KMS-11 (cell line): ENCODE measurements around the gene CRADD.

Experiments
- H2AFZ ChIP-seq: fragments of 200-600 bp; sonication (generic); 2 replicates; pipeline ENCODE4 v1.6.1; 2016; ENCODE audit warnings: antibody characterized with exemption, mixed run types, low read depth
- H3K27ac ChIP-seq: fragments of 200-600 bp; sonication (generic); 2 replicates; pipeline ENCODE4 v1.6.1; 2016; ENCODE audit warnings: mild to moderate bottlenecking, mixed run types
- H3K27me3 ChIP-seq: fragments of 200-600 bp; sonication (generic); 2 replicates; pipeline ENCODE4 v1.6.1; 2017; ENCODE audit warnings: mild to moderate bottlenecking, low read depth, mixed run types, moderate library complexity; ENCODE audit not compliant: insufficient read depth
- H3K36me3 ChIP-seq: fragments of 200-600 bp; sonication (generic); 2 replicates; pipeline ENCODE4 v1.6.1; 2017; ENCODE audit warnings: mild to moderate bottlenecking, mixed run types; ENCODE audit not compliant: insufficient read depth
- H3K4me1 ChIP-seq: fragments of 200-600 bp; sonication (generic); 2 replicates; pipeline ENCODE4 v1.6.1; 2016; ENCODE audit warnings: mild to moderate bottlenecking, low read depth, mixed run types; ENCODE audit not compliant: poor library complexity, severe bottlenecking
- H3K4me2 ChIP-seq: fragments of 200-600 bp; sonication (generic); 2 replicates; pipeline ENCODE4 v1.7.0; 2016; ENCODE audit warnings: mild to moderate bottlenecking, mixed run types
- H3K4me3 ChIP-seq: fragments of 200-600 bp; sonication (generic); IDR thresholded peaks from 2 replicates; pipeline ENCODE4 v1.6.1; 2017; ENCODE audit warnings: low read depth, low read length, mixed read lengths; ENCODE audit not compliant: insufficient read depth
- H3K79me2 ChIP-seq: fragments of 200-600 bp; sonication (generic); 2 replicates; pipeline ENCODE4 v1.6.1; 2016; ENCODE audit warnings: low read depth, mixed run types; ENCODE audit not compliant: insufficient read depth
- H3K9ac ChIP-seq: fragments of 200-600 bp; sonication (generic); 2 replicates; pipeline ENCODE4 v1.6.1; 2016; ENCODE audit warnings: mild to moderate bottlenecking, mixed run types
- H4K20me1 ChIP-seq: fragments of 200-600 bp; sonication (generic); 2 replicates; pipeline ENCODE4 v1.6.1; 2016; ENCODE audit warnings: mild to moderate bottlenecking, mixed run types; ENCODE audit not compliant: insufficient read depth
- TF ChIP-seq, protein P1 (sequence below): fragments of 200-600 bp; sonication (generic); conservative IDR thresholded peaks from 2 replicates; pipeline ENCODE4 v1.6.1; 2017; ENCODE audit warnings: low read depth, mild to moderate bottlenecking, antibody characterized with exemption, low read length, moderate library complexity, mixed read lengths

Gene CRADD

DNA sequence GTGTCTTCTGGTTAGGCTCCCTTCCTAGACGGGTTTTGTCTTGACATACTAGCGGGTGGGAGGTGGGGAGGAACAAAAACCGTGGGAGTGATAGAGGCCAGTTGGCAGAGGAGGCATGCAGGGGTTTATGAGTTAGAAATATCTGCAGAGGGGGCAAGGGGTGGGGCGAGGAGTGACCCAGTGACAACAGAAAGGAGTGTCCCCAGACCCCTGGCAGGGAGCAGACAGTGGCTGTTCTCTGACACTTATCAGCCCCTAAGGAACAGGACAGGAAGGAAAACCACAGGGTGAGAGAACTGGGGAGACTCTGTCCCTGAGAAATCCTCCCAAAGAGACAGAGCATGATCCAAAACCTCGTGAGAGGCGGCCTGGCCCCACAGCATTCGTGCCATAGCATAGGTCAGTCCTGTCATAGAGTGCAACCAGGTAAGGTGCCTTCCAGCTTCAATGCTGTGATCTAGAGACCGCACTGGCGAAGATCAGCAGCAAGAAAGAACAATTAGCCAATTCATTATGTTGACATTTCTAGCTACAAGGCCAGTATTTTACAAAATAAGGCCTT is 141.4 kb downstream of the CRADD start:
- no peaks in the 10 kb centered on the region for H3K36me3 ChIP-seq
- TF ChIP-seq, protein P1, sequence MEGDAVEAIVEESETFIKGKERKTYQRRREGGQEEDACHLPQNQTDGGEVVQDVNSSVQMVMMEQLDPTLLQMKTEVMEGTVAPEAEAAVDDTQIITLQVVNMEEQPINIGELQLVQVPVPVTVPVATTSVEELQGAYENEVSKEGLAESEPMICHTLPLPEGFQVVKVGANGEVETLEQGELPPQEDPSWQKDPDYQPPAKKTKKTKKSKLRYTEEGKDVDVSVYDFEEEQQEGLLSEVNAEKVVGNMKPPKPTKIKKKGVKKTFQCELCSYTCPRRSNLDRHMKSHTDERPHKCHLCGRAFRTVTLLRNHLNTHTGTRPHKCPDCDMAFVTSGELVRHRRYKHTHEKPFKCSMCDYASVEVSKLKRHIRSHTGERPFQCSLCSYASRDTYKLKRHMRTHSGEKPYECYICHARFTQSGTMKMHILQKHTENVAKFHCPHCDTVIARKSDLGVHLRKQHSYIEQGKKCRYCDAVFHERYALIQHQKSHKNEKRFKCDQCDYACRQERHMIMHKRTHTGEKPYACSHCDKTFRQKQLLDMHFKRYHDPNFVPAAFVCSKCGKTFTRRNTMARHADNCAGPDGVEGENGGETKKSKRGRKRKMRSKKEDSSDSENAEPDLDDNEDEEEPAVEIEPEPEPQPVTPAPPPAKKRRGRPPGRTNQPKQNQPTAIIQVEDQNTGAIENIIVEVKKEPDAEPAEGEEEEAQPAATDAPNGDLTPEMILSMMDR, result no peak
- H3K4me1 ChIP-seq, result peaks cover 11% of the 10 kb centered on the region
- no peak overlapping the region for H2AFZ ChIP-seq
- H3K9ac ChIP-seq, result no peak overlapping the region
- no peaks in the 10 kb centered on the region for H3K79me2 ChIP-seq
- H3K27ac ChIP-seq, result no peak overlapping the region
- no peaks in the 10 kb centered on the region for H3K27me3 ChIP-seq
- H3K4me2 ChIP-seq, result no peak overlapping the region
- H4K20me1 ChIP-seq, result no peaks in the 10 kb centered on the region
- H3K4me3 ChIP-seq, result no peak overlapping the region

DNA sequence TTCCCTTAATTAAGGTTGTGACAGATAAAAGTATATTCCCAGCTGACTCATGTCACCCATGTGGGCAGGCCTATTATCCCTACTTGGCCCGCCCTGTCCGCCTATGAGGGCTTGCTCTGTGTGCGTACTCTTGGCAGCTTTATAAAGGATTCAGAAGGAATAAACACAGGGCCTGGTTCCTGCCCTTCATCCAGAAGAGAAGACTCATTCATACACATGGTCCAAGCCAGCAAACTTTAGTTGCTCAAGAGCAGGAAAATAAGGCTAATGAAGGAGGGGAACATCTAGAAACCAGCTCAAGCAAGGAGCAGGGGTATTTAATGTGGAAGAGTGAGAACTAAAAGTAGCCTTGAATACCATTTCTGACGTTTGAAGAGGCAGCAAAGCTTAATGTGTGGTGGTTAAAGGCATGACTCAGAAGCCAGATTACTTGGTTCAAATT is 141.9 kb downstream of the CRADD start:
- TF ChIP-seq, protein P1, result no peak
- no peak overlapping the region for H3K4me2 ChIP-seq

DNA sequence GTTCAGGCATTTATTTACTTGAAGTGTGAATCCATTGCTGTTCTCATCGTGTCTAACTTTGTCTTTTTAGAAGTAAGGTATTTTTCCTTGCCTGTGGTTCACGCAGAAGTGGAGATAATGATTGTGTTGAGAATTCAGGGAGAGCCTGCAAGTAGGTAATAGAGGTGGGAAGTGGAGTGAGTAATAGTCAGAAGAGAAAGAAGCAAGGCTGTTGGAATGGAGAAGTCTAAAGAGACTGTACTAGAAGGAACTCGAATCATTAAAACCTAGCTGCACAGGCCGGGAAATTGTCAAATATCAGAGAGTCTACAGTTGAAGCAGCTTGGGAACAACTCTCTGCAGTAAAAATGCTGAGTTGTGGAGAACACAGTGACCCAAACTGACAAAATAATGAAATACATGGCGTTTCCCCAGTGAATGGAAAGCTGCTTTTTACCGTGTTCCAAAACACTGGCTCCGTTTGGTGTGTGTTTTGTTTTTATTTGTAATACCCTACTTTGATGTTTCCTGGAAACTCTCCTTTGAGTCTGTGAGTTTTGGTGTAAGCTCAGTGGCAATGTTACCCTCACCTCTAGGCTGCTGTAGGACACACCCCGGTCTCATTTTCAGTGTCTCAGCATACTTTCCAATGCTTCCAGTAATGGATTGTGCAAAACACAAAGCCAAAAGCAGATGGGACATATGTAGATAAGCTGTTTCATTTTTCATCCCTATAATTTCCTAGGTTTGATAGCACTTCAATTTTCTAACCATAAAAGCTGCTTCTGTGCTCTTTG is 146.6 kb downstream of the CRADD start:
- no peaks in the 10 kb centered on the region for H3K4me1 ChIP-seq
- no peaks in the 10 kb centered on the region for H3K36me3 ChIP-seq
- no peak overlapping the region for H3K4me3 ChIP-seq
- no peak overlapping the region for H3K27ac ChIP-seq
- no peaks in the 10 kb centered on the region for H3K27me3 ChIP-seq
- no peak overlapping the region for H2AFZ ChIP-seq
- no peaks in the 10 kb centered on the region for H4K20me1 ChIP-seq
- TF ChIP-seq, protein P1, result no peak
- H3K4me2 ChIP-seq, result no peak overlapping the region
- no peak overlapping the region for H3K9ac ChIP-seq
- no peaks in the 10 kb centered on the region for H3K79me2 ChIP-seq

More for the DNA sequence above, 141.9 kb downstream of the CRADD start:
- Histone ChIP-seq H3K27ac (no peak overlapping the region), H3K27me3 (no peaks in the 10 kb centered on the region), H3K4me1 (peaks cover 11% of the 10 kb centered on the region), H2AFZ (no peak overlapping the region), H3K36me3 (no peaks in the 10 kb centered on the region), H3K79me2 (no peaks in the 10 kb centered on the region), H4K20me1 (no peaks in the 10 kb centered on the region), H3K9ac (no peak overlapping the region), H3K4me3 (no peak overlapping the region)

DNA sequence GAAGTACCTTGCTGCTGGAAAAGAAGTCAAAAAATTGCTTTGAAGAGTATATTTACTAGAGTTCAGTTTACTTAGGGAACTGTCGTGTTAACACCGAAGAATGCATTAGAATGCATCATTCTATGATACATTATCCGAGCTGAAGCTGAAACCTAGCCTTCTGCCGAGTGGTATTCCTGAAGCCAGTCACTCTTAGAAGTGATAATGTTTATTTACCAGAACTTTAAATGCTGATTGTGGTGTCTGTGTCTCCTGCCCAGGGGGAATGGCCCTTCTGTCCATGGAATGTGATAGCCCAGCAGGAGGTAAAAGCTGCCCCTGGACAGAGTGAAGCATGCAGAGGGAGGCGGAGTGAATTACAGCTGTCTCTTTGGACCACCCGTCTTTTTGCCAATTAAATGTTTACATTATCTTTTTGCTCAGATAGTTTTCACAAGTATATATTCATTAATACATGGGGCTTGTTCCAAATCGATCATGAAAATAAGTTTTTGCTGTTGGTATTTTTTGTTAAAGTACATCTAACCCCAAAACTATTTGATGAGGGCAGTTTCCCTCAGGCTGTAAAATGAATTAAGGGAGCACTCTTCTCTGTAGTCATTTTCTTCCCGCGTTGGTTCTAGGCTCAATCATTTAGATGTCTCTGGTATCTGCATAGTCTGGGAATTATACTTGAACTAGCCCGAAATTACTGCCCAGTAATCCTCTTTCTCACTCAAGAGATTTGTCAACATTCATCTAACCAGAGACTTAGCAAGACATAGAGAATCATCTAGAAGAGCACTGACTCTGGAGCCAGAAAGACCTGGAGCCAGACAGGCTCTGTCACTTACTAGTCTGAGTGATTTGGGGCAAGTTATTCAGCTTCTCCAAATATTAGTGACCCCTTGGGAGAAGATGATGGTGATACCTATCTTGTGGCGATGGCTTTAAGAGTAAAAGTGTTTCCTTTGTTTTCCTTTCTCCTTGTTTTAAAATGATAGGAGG is 147.6 kb downstream of the CRADD start:
- no peak overlapping the region for H3K4me3 ChIP-seq
- H2AFZ ChIP-seq, result no peak overlapping the region
- no peaks in the 10 kb centered on the region for H3K79me2 ChIP-seq
- no peak overlapping the region for H3K4me2 ChIP-seq
- H3K27ac ChIP-seq, result no peak overlapping the region
- H3K4me1 ChIP-seq, result no peaks in the 10 kb centered on the region
- TF ChIP-seq, protein P1, result no peak
- H4K20me1 ChIP-seq, result no peaks in the 10 kb centered on the region
- no peak overlapping the region for H3K9ac ChIP-seq
- H3K36me3 ChIP-seq, result no peaks in the 10 kb centered on the region
- H3K27me3 ChIP-seq, result no peaks in the 10 kb centered on the region
